ENCODE results near the gene MAP9. TPM values are rescaled to one million over a fixed set of nuclear protein-coding genes. Genes with fewer than 3 reads are reported as not detected.

MAP9 gene
- total and polyA plus RNA-seq, 2 donors (not counting 3 experiments of a cell fraction or from before 2014, with no cell fraction given), result 0.17 to 1.3 TPM

DNA sequence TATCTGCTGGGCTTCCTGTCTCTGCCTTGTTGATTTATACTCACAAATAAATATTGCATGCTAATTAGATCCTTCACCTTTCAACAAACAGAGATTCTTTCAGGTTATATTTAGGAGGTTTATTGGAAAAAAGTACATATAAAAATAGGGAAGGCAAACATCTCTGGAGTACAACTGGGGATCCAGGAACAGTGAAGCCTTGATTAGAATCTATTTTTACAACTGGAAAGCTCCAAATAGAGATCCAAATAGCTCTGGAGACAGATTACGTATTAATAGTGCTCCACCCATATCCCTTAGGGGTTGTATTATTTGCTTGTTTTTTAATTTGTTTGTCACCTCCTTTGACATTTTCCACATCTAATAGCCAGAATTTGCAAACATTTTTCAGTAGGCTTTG, 46.9 kb upstream of the MAP9 start:
- FAIRE-seq, result no peak
- BruUV-seq (replicated peaks), result no TSS peak
- CTCF ChIA-PET, result no interaction called here

More for the DNA sequence above, 46.9 kb upstream of the MAP9 start:
- Histone ChIP-seq H3K4me1 (ENCODE audit: control insufficient read depth, extremely low read depth, insufficient read depth, low read length) (no peaks in the 10 kb centered on the region), H3K9me3 (replicated peaks; ENCODE audit: control insufficient read depth, insufficient read depth, low read length) (no peaks in the 10 kb centered on the region), H3K27me3 (ENCODE audit: control insufficient read depth in 2 of 2, insufficient read depth in 2 of 2, low read length in 2 of 2) (peaks cover 0 to 1% of the 10 kb centered on the region in 2 experiments), H2AFZ (ENCODE audit: low read depth, low read length) (no peak overlapping the region), H3K79me2 (ENCODE audit: control insufficient read depth, insufficient read depth, low read length) (no peaks in the 10 kb centered on the region), H3K27ac (ENCODE audit: insufficient read depth, low read depth, low read length) (no peak overlapping the region), H3K4me3 (replicated peaks in 1 of 3; ENCODE audit: insufficient read depth in 1 of 3, low read depth in 1 of 3, low read length in 3 of 3) (no peak overlapping the region), H3K36me3 (ENCODE audit: control insufficient read depth in 2 of 2, extremely low read depth in 1 of 2, insufficient read depth in 2 of 2, low read length in 2 of 2) (no peaks in the 10 kb centered on the region), H4K20me1 (replicated peaks; ENCODE audit: control insufficient read depth, extremely low read depth, insufficient read depth, low read length) (no peaks in the 10 kb centered on the region), H3K9ac (replicated peaks; ENCODE audit: extremely low read depth, insufficient read depth, low read length) (no peak overlapping the region), H3K4me2 (ENCODE audit: insufficient read depth, low read length) (no peak overlapping the region), H3K9me1 (replicated peaks; ENCODE audit: control insufficient read depth, extremely low read depth, insufficient read depth, low read length) (no peaks in the 10 kb centered on the region)
- TF ChIP-seq EZH2 (IDR thresholded peaks at IDR 0.05; ENCODE audit: borderline replicate concordance, low read depth, low read length, severe bottlenecking) (no peak), MYC (IDR thresholded peaks at IDR 0.05; ENCODE audit: low read depth, low read length) (no peak), POLR2AphosphoS5 (IDR thresholded peaks at IDR 0.05; ENCODE audit: insufficient read depth, low read depth, low read length) (no peak), GATA2 (IDR thresholded peaks at IDR 0.05; ENCODE audit: insufficient read depth, insufficient read length, low read depth, low read length) (no peak), JUN (IDR thresholded peaks at IDR 0.05; ENCODE audit: borderline replicate concordance, insufficient read depth, insufficient read length, low read depth) (no peak), POLR2A (IDR thresholded peaks at IDR 0.05; ENCODE audit: low read depth, low read length) (no peak), FOS (IDR thresholded peaks at IDR 0.05; ENCODE audit: borderline replicate concordance, insufficient read depth, low read length) (no peak)
- TF ChIP-seq, protein P1, sequence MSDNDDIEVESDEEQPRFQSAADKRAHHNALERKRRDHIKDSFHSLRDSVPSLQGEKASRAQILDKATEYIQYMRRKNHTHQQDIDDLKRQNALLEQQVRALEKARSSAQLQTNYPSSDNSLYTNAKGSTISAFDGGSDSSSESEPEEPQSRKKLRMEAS (IDR thresholded peaks at IDR 0.05; ENCODE audit: insufficient read depth, insufficient read length), result no peak
- TF ChIP-seq, protein P2, sequence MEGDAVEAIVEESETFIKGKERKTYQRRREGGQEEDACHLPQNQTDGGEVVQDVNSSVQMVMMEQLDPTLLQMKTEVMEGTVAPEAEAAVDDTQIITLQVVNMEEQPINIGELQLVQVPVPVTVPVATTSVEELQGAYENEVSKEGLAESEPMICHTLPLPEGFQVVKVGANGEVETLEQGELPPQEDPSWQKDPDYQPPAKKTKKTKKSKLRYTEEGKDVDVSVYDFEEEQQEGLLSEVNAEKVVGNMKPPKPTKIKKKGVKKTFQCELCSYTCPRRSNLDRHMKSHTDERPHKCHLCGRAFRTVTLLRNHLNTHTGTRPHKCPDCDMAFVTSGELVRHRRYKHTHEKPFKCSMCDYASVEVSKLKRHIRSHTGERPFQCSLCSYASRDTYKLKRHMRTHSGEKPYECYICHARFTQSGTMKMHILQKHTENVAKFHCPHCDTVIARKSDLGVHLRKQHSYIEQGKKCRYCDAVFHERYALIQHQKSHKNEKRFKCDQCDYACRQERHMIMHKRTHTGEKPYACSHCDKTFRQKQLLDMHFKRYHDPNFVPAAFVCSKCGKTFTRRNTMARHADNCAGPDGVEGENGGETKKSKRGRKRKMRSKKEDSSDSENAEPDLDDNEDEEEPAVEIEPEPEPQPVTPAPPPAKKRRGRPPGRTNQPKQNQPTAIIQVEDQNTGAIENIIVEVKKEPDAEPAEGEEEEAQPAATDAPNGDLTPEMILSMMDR (IDR thresholded peaks at IDR 0.05; ENCODE audit: extremely low read depth in 1 of 2, insufficient read depth in 1 of 2, low read depth in 1 of 2, low read length in 2 of 2), result no peak
- intact Hi-C loops (cut with micrococcal nuclease), result no loop called here
- DNase-seq (ENCODE audit: low read depth, low spot score), result no peak
- dilution Hi-C loops (cut with MboI; ENCODE audit: extremely low pct_ligation_motif_present, low sequenced_read_pairs), result no loop called here
- POLR2A ChIA-PET, result no interaction called here

Data from endothelial cell of umbilical vein (primary cell).